HEK293 (cell line): ENCODE results near the gene PRKAG2.

Experiments
- CTCF ChIA-PET: fragments of 350-600 bp; formaldehyde crosslinking; extraction: SDS; loops from one replicate; lab custom pipeline; 2021; ENCODE audit warnings: antibody characterized with exemption; lab: Yijun Ruan, JAX
- POLR2A ChIA-PET: fragments of 300-600 bp; formaldehyde crosslinking; extraction: SDS; loops from one replicate; lab custom pipeline; 2020; ENCODE audit warnings: antibody characterized with exemption, inconsistent platforms; lab: Yijun Ruan, JAX
- H3K27ac ChIP-seq: fragments of 200-500 bp; sonication (Bioruptor generic); 2 replicates; pipeline ENCODE4 v1.5.1; 2014; ENCODE audit warnings: low read depth, low read length, control low read depth, inconsistent platforms; ENCODE audit errors: extremely low read depth
- H3K36me3 ChIP-seq, 2 experiments: fragments of 200-500 bp in 1 of 2; sonication (Bioruptor generic) in 1 of 2; 1 replicate in 1 of 2; 2 replicates in 1 of 2; pipeline ENCODE4 v1.5.1; 2014 to 2017; ENCODE audit warnings: inconsistent platforms in 2 of 2, low read length in 2 of 2; ENCODE audit not compliant: control insufficient read depth in 2 of 2, insufficient read depth in 1 of 2
- H3K4me1 ChIP-seq: fragments of 200-500 bp; sonication (Bioruptor generic); 2 replicates; pipeline ENCODE4 v1.5.1; 2014; ENCODE audit warnings: mild to moderate bottlenecking, low read length, inconsistent platforms; ENCODE audit not compliant: control insufficient read depth, insufficient read depth
- H3K4me3 ChIP-seq: 2 replicates; pipeline ENCODE4 v1.5.1; 2011; ENCODE audit warnings: low read depth, mild to moderate bottlenecking, control low read depth, low read length, moderate library complexity
- H3K9me3 ChIP-seq: fragments of 200-500 bp; sonication (Bioruptor generic); 2 replicates; pipeline ENCODE4 v1.5.1; 2014; ENCODE audit warnings: low read depth, low read length, inconsistent platforms; ENCODE audit not compliant: control insufficient read depth, insufficient read depth
- EGR2 ChIP-seq: fragments of 450-650 bp; formaldehyde crosslinking; IDR thresholded peaks from 2 replicates; pipeline ENCODE4 v1.5.1; 2016; ENCODE audit warnings: low read depth, missing biosample characterization, missing genetic modification characterization
- GFI1B ChIP-seq: fragments of 450-650 bp; formaldehyde crosslinking; IDR thresholded peaks from 2 replicates; pipeline ENCODE4 v1.5.1; 2016; ENCODE audit warnings: missing biosample characterization, missing genetic modification characterization
- KLF16 ChIP-seq: fragments of 450-650 bp; formaldehyde crosslinking; IDR thresholded peaks from 2 replicates; pipeline ENCODE4 v1.5.1; 2017; ENCODE audit warnings: missing biosample characterization, missing genetic modification characterization
- KLF9 ChIP-seq: fragments of 450-650 bp; formaldehyde crosslinking; IDR thresholded peaks from 2 replicates; pipeline ENCODE4 v1.5.1; 2016; ENCODE audit warnings: missing biosample characterization, missing genetic modification characterization, low read depth
- PRDM6 ChIP-seq: fragments of 450-650 bp; formaldehyde crosslinking; IDR thresholded peaks from 2 replicates; pipeline ENCODE4 v1.5.1; 2017; ENCODE audit warnings: missing biosample characterization, missing genetic modification characterization
- SP2 ChIP-seq: fragments of 450-650 bp; formaldehyde crosslinking; IDR thresholded peaks from 2 replicates; pipeline ENCODE4 v1.5.1; 2016; ENCODE audit warnings: missing biosample characterization, missing genetic modification characterization
- ZBTB1 ChIP-seq: fragments of 450-650 bp; formaldehyde crosslinking; IDR thresholded peaks from 2 replicates; pipeline ENCODE4 v1.5.1; 2016; ENCODE audit warnings: missing biosample characterization, missing genetic modification characterization
- ZBTB17 ChIP-seq: fragments of 450-650 bp; formaldehyde crosslinking; IDR thresholded peaks from 2 replicates; pipeline ENCODE4 v1.5.1; 2016; ENCODE audit warnings: missing biosample characterization, missing genetic modification characterization
- ZBTB7A ChIP-seq: fragments of 450-650 bp; formaldehyde crosslinking; IDR thresholded peaks from 2 replicates; pipeline ENCODE4 v1.5.1; 2016; ENCODE audit warnings: low read depth, missing biosample characterization, missing genetic modification characterization
- ZFHX2 ChIP-seq: fragments of 450-650 bp; formaldehyde crosslinking; conservative IDR thresholded peaks from 2 replicates; pipeline ENCODE4 v1.5.1; 2016; ENCODE audit warnings: missing biosample characterization, missing genetic modification characterization
- ZNF112 ChIP-seq: fragments of 450-650 bp; formaldehyde crosslinking; IDR thresholded peaks from 2 replicates; pipeline ENCODE4 v1.5.0; 2017; ENCODE audit warnings: missing biosample characterization, missing genetic modification characterization
- ZNF146 ChIP-seq: fragments of 450-650 bp; formaldehyde crosslinking; IDR thresholded peaks from 2 replicates; pipeline ENCODE4 v1.5.1; 2016; ENCODE audit warnings: missing biosample characterization, missing genetic modification characterization
- ZNF157 ChIP-seq: fragments of 450-650 bp; formaldehyde crosslinking; IDR thresholded peaks from 2 replicates; pipeline ENCODE4 v1.5.1; 2016; ENCODE audit warnings: missing biosample characterization, missing genetic modification characterization
- ZNF248 ChIP-seq: fragments of 450-650 bp; formaldehyde crosslinking; IDR thresholded peaks from 2 replicates; pipeline ENCODE4 v1.5.1; 2017; ENCODE audit warnings: missing biosample characterization, missing genetic modification characterization
- ZNF324 ChIP-seq: fragments of 450-650 bp; formaldehyde crosslinking; IDR thresholded peaks from 2 replicates; pipeline ENCODE4 v1.5.1; 2016; ENCODE audit warnings: missing biosample characterization, missing genetic modification characterization
- ZNF335 ChIP-seq: fragments of 450-650 bp; formaldehyde crosslinking; conservative IDR thresholded peaks from 2 replicates; pipeline ENCODE4 v1.5.1; 2016; ENCODE audit warnings: missing biosample characterization, missing genetic modification characterization
- ZNF433 ChIP-seq: fragments of 450-650 bp; formaldehyde crosslinking; IDR thresholded peaks from 2 replicates; pipeline ENCODE4 v1.5.1; 2016; ENCODE audit warnings: missing biosample characterization, missing genetic modification characterization, low read depth
- ZNF473 ChIP-seq: fragments of 450-650 bp; formaldehyde crosslinking; IDR thresholded peaks from 2 replicates; pipeline ENCODE4 v1.5.1; 2017; ENCODE audit warnings: missing biosample characterization, missing genetic modification characterization
- ZNF48 ChIP-seq: fragments of 450-650 bp; formaldehyde crosslinking; IDR thresholded peaks from 2 replicates; pipeline ENCODE4 v1.5.1; 2016; ENCODE audit warnings: missing biosample characterization, missing genetic modification characterization
- ZNF561 ChIP-seq: fragments of 450-650 bp; IDR thresholded peaks from 2 replicates; pipeline ENCODE4 v1.5.1; 2018; ENCODE audit warnings: missing biosample characterization, missing genetic modification characterization, borderline replicate concordance
- ZNF585B ChIP-seq: fragments of 450-650 bp; formaldehyde crosslinking; IDR thresholded peaks from 2 replicates; pipeline ENCODE4 v1.5.1; 2016; ENCODE audit warnings: missing biosample characterization, missing genetic modification characterization
- ZNF707 ChIP-seq: fragments of 450-650 bp; formaldehyde crosslinking; IDR thresholded peaks from 2 replicates; pipeline ENCODE4 v1.5.1; 2016; ENCODE audit warnings: missing biosample characterization, missing genetic modification characterization
- ZNF837 ChIP-seq: fragments of 450-650 bp; formaldehyde crosslinking; IDR thresholded peaks from 2 replicates; pipeline ENCODE4 v1.5.1; 2016; ENCODE audit warnings: missing biosample characterization, missing genetic modification characterization

Gene PRKAG2

GRCh38 chr7:151616443-151617213 is 260.3 kb downstream of the PRKAG2 start:
- Histone ChIP-seq H3K4me3 (no peak overlapping the region), H3K9me3 (no peaks in the 10 kb centered on the region), H3K4me1 (no peaks in the 10 kb centered on the region), H3K27ac (no peak overlapping the region), H3K36me3 (no peaks in the 10 kb centered on the region)
- no peak for TF ChIP-seq ZNF248
- no peak for TF ChIP-seq ZBTB1
- CTCF ChIA-PET = interaction anchor here (0.5 to 0.8 kb wide), 2 partner anchors 18 to 21 kb away, joined by 3 to 4 read pairs; no protein-coding TSS in a partner anchor
- POLR2A ChIA-PET = no interaction called here

DNA sequence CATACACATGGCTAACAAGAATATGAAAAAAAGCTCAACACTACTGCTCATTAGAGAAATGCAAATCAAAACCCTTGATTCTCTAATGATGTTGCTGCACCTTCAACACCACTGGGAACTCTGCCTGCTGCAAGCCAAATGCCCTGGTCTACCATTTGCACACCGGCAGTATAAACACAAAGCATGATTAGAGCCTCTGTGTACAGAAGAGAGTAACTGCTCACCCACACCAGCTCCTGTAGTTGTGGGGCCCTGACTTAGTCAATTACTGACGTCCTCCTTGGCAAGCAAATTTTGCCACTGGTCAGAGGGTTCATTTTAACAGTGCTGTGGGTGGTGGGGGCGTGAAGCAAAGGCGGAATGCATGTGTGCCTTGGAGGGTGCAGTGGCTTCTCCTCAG is 261.1 kb downstream of the PRKAG2 start:
- CTCF ChIA-PET = interaction anchor here (0.5 to 0.8 kb wide), 2 partner anchors 19 to 20 kb away, joined by 3 to 4 read pairs; no protein-coding TSS in a partner anchor
- no peak overlapping the region for H3K4me3 ChIP-seq
- no peaks in the 10 kb centered on the region for H3K9me3 ChIP-seq
- POLR2A ChIA-PET = no interaction called here
- H3K27ac ChIP-seq = no peak overlapping the region
- H3K36me3 ChIP-seq = no peaks in the 10 kb centered on the region
- H3K4me1 ChIP-seq = no peaks in the 10 kb centered on the region
- TF ChIP-seq ZFHX2 (tag by site-specific recombination) (peak; percentile 23; the same call in 1 of the 2 replicates), EGR2 (peak; percentile 30; the same call in 1 of the 2 replicates), ZNF48 (tag by site-specific recombination) (no peak), ZNF433 (tag by site-specific recombination) (no peak), KLF9 (tag by site-specific recombination) (no peak), SP2 (tag by site-specific recombination) (no peak)

DNA sequence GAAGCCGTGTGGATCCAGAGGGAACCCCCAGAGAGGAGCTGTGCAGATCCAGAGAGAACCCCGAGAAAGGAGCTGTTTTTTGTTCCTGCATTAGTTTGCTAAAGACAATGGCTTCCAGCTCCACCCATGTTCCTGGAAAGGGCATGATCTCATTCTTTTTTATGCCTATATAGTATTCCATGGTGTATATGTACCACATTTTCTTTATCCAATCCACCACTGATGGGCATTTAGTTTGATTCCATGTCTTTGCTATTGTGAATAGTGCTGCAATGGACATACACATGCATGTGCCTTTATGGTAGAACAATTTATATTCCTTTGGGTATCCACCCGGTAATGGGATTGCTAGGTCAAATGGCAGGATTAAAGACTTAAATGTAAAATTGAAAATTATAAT is 261.9 kb downstream of the PRKAG2 start:
- no peak overlapping the region for H3K4me3 ChIP-seq
- TF ChIP-seq ZNF146 (tag by site-specific recombination) = peak; percentile 58; the same call in 1 of the 2 replicates
- no peak for TF ChIP-seq KLF16 (tag by site-specific recombination)
- TF ChIP-seq PRDM6 (tag by site-specific recombination) = no peak
- no peaks in the 10 kb centered on the region for H3K4me1 ChIP-seq
- ChIA-PET CTCF (interaction anchor here (0.5 kb wide), 1 partner anchor 370 kb away, joined by 3 read pairs; no protein-coding TSS in a partner anchor), POLR2A (no interaction called here)
- H3K9me3 ChIP-seq = no peaks in the 10 kb centered on the region
- no peaks in the 10 kb centered on the region for H3K36me3 ChIP-seq
- H3K27ac ChIP-seq = no peak overlapping the region

DNA sequence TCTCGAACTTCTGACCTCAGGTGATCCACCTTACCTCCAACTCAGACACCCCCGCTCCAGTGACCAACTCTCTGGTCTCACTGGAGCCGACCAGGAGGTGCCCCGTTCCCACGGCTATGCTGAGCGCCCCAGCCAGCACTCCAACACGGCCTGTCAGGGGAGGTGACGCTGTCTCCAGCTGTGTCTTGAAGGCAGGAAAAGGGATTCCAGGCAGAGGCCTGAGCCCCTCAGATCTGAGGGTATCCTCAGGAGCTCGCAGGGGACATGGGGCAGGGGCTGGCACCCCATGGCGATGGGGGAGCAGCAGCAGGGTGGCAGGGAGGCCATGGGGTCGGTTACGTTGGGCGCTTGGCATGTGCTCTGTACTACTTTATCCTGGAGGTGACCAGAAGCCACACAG is 262.9 kb downstream of the PRKAG2 start:
- Histone ChIP-seq H3K9me3 (no peaks in the 10 kb centered on the region), H3K4me1 (no peaks in the 10 kb centered on the region), H3K36me3 (no peaks in the 10 kb centered on the region)
- CTCF ChIA-PET = interaction anchor here (0.7 to 1.3 kb wide), 3 partner anchors 16 to 145 kb away, joined by 4 read pairs; no protein-coding TSS in a partner anchor
- POLR2A ChIA-PET = no interaction called here
- no peak for TF ChIP-seq ZNF585B (tag by site-specific recombination)
- no peak for TF ChIP-seq ZNF335 (tag by site-specific recombination)
- no peak for TF ChIP-seq ZFHX2 (tag by site-specific recombination)
- TF ChIP-seq ZBTB7A (tag by site-specific recombination) = no peak
- TF ChIP-seq GFI1B (tag by site-specific recombination) = no peak
- TF ChIP-seq ZNF112 (tag by site-specific recombination) = no peak
- TF ChIP-seq ZNF324 (tag by site-specific recombination) = no peak
- TF ChIP-seq ZNF707 (tag by site-specific recombination) = no peak
- no peak for TF ChIP-seq ZNF473
- TF ChIP-seq ZBTB17 (tag by site-specific recombination) = no peak
- TF ChIP-seq ZNF157 (tag by site-specific recombination) = no peak
- TF ChIP-seq ZNF561 (tag by site-specific recombination) = no peak
- no peak for TF ChIP-seq ZNF837 (tag by site-specific recombination)
- TF ChIP-seq, all 188 proteins: peak for 0
- Histone ChIP-seq H3K27ac (no peak overlapping the region), H3K4me3 (no peak overlapping the region)
